GM18499 (cell line): ENCODE measurements around the gene CCDC57.
"Not testable (repeated sequence)": the region's sequence is repeated elsewhere in the genome, so short reads cannot be mapped to it uniquely, and the experiment has no call there.

ENCODE experiments used
- ATAC-seq: cut with Tn5 transposase; IDR thresholded peaks from one replicate; pipeline ENCODE4 v1.9.1; 2021; ENCODE audit warnings: moderate number of reproducible peaks; ENCODE audit not compliant: insufficient read depth, unreplicated experiment

CCDC57 gene

DNA sequence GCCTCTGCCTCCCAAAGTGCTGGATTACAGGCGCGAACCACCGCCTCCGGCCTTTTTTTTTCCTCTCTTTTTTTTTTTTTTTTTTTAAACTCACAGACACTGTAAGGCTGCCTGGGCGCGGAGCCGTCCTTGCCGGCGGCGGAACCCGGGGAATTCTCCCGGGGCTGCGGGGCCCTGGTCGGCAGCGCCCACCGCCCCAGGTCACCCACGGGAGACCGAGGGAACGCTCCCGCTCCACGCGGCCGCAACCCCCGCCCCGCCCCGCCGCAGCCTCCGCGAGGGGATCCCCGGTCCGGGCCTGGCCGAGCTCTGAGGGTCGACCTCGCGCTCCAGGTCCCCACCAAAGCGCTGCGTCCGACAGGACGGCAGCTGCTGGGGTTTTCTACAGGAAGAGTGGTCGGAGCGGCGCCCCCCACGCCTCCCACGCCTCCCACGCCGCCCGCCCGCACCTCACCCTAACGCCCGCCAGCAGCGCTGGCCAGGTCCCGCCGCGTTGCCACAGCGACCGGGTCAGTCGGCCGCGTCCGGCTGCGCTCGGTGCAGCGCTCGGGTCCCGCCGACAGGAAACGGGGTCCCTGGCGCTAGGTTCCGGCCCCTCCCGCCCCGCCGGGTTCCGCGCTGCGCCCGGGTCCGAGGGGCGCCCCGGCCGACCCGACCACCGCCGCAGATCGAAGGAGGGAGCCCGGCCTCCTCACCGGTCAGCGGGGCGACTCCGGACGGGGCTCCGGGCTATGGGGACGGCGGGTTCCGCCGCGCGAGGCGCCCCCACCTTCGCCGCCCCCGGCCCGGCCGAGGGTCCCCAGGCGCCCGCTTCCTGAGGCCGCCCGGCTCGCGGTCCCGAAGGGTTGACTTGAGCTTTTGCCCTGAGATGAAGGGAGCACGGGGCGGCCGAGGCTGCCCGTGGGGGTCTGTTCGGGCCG is at the start of gene CCDC57:
TSS of gene CCDC57 (minus strand) at position 512 of the 920 bp plus-strand sequence. CDS start 10,898 bp downstream, outside the sequence.
- ATAC-seq: no peak

- ATAC-seq: no peak
Observed at GRCh38 chr17:82262344-82262743, 49.7 kb upstream of the CCDC57 start.

- ATAC-seq: not testable (repeated sequence)
Observed at GRCh38 chr17:82259972-82260961, 47.6 kb upstream of the CCDC57 start.

- ATAC-seq: no peak
Observed at GRCh38 chr17:82258555-82258954, 45.9 kb upstream of the CCDC57 start.

GRCh38 chr17:82257473-82257872 is 44.8 kb upstream of the CCDC57 start:
- no peak for ATAC-seq

GRCh38 chr17:82256242-82256885 is 43.7 kb upstream of the CCDC57 start:
- no peak for ATAC-seq

DNA sequence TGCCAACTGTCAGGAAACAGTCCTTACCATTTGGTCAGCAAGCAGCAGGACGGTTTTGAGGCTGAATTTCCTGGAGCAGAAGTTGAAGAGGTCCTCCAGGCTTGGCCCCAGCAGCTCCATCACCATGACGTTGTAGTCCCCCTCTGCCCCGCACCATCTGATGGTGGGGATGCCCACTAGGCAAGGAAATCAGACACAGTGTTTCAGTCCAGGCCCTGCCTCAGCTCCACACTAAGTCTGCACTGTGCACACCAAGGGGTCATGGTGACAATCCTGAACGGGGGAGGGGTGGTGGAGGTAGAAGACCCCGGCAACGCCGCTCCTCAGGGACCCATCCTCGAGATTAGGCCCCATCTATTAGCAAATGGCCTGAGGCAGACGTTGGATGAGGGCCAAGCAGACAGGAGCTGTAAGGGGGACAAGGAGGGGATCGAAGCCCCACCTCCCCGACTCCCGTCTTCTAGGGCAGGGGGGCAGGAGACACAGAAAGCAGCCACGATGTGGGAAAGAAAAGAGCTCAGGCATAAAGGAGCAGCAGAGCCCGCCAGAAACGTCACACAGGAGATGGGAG is 42.8 kb upstream of the CCDC57 start:
- ATAC-seq: no peak

DNA sequence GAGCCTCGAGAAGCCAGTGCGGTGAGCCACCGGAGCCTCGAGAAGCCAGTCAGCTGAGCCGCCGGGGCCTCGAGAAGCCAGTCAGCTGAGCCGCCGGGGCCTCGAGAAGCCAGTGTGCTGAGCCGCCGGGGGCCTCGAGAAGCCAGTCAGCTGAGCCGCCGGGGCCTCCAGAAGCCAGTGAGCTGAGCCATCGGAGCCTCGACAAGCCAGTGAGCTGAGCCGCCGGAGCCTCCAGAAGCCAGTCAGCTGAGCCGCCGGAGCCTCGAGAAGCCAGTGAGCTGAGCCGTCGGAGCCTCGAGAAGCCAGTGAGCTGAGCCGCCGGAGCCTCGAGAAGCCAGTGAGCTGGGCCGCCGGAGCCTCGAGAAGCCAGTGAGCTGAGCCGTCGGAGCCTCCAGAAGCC is 42.1 kb upstream of the CCDC57 start:
- ATAC-seq: not testable (repeated sequence)

- not testable (repeated sequence) for ATAC-seq
Observed at GRCh38 chr17:82254096-82254495, 41.5 kb upstream of the CCDC57 start.

DNA sequence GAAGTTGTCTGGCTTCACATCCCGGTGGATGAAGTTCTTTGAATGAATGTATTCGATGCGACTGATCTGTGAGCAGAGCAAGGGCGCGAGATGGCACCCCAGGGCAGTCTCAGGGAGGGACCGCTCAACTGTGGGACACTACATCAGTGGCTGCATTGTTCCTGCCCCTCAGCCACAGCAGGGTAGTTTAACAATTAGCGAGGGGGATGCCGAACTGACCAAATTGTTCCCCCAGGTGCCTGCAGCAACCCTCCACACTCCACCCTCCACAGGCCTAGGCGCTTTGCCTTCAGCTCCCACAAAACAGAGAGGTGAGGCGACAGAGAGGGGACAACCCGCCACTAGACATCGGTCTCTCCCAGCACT is 40.5 kb upstream of the CCDC57 start:
- no peak for ATAC-seq

DNA sequence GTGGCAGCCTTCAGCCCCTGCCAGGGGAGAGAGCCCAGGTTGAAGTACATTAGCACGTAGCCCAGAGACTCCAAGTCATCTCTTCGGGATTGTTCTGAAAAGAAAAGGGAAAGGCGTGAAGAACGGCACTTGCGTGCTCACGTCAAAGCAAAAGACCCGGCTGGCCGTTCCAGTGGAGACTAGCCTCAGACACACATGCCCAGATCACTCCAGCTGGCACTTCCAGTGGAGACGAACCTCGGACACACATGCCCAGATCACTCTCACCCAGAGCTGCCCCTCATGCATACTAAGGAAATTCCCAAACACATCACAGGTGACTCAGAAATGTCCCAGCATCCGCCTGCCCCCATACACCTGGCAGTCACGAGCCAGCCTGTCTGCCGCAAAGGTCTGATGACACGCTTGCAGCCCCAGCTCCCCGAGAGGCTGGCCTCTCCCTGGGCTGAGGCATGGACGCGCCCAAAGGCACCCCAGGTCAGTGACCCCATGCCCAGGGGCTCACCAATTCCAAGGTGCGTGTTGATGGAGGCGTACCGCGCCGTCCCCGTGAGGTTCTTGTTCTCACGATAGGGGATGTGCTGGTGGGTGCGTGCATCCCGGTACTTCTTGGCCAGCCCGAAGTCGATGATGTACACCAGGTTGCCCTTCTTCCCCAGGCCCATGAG is 40.0 kb upstream of the CCDC57 start:
- no peak for ATAC-seq

DNA sequence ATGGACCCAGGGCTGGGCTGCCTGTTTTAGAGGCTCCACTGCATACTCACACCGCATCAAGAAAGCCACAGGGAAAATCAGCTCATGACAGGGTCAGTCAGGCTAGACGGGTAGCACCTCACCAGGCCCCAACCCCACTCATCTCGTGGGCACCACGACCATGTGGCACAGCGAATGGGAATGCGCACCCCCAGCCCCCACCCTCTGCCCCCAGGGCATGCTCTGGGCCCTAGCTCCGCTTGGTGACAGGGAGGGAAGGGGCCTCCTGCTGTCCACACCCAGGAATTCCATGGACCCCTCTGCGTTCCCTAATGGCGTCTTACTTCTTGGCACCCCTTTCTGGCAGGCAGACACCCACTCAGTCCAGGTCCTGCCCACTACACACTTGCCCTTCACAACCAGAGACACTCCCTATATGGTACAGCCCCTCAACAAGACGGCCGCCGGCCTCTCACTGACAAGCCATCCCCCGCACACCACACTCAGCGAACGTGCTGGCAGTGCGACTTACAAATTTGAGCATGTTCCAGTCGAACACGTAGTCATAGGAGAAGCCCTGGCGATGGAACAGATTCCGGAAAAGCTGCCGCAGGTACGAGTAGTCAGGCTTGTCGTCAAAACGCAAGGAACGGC is 38.3 kb upstream of the CCDC57 start:
- ATAC-seq: no peak

- ATAC-seq: no peak
Observed at GRCh38 chr17:82249896-82250581, 37.4 kb upstream of the CCDC57 start.

DNA sequence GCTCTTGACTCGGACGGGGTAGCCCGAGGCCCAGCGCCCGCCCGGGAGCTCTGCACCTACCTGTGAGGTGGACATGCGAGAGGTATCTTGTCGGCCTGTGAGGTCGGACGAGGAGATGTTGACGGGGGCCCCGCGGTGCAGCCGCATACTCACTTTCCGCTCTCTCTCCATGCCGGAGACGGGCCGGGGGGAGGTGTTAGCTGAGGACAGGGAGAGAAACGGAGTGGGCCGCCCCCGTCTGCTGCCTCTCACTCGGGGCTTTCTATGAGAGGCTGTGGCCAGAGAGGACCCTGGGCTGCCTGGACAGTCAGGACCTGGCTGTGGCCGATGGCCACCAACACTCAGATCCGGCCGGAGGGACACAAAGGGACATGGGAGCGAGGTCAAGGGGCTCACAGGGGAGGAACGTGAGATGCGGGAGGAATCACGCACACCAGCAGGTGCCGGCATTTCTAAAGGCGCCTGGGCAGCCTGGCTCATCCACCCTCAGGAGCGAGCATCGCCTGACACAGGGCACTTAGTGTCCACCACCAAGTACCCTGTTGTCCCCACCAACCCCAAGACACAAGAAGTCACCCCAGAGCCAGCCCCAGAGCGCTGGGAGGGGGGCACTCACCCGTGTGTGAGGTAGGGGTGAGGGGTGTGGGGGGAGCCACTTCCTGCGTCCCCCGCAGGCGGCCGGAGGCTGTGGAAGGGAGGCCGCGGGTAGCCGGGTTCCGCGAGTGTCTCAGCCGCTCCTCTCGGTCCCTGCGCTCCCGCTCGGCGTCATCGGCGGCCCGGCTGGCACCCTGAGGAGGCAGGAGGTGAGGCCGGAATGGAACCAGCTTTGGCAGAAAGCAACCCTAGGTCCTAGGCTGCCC is 36.4 kb upstream of the CCDC57 start:
- ATAC-seq: no peak

DNA sequence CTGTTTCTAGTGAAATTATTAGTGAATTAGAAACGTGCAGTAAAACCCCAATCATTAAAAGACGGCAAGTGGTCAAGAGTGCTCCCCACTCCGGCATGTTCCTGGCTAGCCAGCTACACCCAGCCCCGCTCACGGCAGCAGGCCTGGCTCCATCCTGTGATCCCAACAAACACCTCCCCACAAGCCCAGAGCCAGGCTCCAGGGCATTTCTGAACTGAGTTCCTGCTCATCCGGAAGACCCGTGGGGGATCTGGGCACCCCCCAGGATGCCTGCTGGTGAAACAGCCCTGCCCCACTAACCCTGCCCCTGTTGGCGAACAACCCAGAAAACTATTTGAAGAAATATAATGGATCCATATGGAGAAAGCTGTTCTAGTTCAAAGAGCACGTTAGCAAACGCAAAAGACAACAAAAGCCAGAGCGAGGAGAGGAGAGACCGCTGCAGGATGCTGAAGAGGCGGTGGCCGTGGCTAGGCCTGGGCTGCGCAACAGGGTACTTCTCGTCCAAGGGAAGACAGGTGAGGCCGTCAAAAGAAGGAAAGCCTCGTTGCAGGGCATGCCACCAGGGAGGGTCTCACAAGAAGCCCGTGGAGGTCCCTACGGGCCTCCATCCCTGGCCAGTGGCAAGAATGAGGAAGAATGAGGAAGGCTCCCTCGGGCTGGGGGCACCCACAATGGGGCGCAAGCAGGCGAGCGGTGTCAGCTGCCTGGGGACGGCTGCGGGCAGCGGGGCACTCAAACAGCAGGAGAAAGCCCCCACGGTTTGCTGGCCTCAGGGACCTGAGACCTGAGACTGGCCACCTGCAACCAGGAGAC is 35.4 kb upstream of the CCDC57 start:
- ATAC-seq: no peak

DNA sequence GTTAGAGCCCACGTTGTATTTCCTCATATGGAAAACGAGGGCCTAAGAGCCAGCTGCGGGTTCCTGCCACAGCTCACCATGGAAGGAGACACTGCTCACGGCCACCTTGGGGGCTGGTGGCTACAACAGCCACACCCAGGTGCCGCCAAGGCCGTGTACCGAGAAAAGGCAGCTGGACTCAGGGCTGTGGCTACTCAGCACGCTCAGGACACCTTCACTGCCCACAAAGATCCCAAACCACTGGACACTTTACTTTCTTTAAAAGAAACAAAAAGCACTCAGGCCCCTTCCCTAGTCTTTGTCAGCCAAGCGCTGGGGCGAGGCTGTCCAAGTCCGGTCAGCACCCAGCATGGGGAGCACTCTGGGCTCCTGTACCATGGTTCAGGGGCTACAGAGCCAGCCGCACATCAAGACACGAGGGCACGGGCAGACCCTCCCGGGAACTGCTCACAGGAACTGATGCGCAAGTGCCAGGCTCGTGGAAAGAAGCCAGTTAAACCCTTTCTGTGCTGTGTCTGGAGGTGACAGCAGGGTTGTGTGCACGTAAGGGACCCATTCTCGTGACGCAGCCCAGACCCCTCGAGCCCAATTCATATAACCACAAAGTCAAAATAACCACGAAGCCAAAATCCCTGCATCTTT is 34.7 kb upstream of the CCDC57 start:
- no peak for ATAC-seq
